K562 (cell line): Measurements from ENCODE around the gene AP1B1. TPM values are rescaled to one million over a fixed set of nuclear protein-coding genes. Genes with fewer than 3 reads are reported as not detected.

Experiments used
- ATAC-seq: fragments of 200-7000 bp; cut with Tn5 transposase; 3 replicates; pipeline ENCODE4 v1.9.1; 2020; ENCODE audit warnings: moderate library complexity
- BruUV-seq: library from RNA; stranded (reverse); fragments of 400-500 nt; replicated peaks from 2 replicates; lab custom pipeline; 2021; lab: Mats Ljungman, UMichigan
- CTCF ChIA-PET: fragments of 300-600 bp; formaldehyde crosslinking; extraction: SDS; loops from one replicate; lab custom pipeline; 2021; ENCODE audit warnings: low intra/inter-chr PET ratio; lab: Yijun Ruan, JAX
- POLR2A ChIA-PET: fragments of 300-600, 350-650 bp; sonication (Branson Sonifier 250); formaldehyde crosslinking; extraction: SDS; loops from one replicate; lab custom pipeline; 2021; ENCODE audit warnings: antibody characterized with exemption, inconsistent platforms; lab: Yijun Ruan, JAX
- DNase-seq, 4 experiments: peaks; one replicate each; pipeline versions ENCODE4 v3.0.0 to v3.0.0-alpha.2; 2011 to 2018; ENCODE audit warnings: low spot score in 3 of 4, mixed read lengths in 3 of 4; ENCODE audit errors: extremely low read depth in 1 of 4
- FAIRE-seq: peaks from 2 replicates; lab custom pipeline; 2011; peaks lifted over from hg19 to GRCh38; lab: Jason Lieb, UNC
- H2AFZ ChIP-seq: 2 replicates; pipeline ENCODE4 v1.6.0; 2011; ENCODE audit warnings: low read depth, low read length, control low read depth, inconsistent platforms
- H3K27ac ChIP-seq: fragments of 200-600 bp; 3 replicates; pipeline ENCODE4 v1.8.0; 2011; ENCODE audit warnings: low read depth, mild to moderate bottlenecking, control low read depth, inconsistent platforms, low read length, moderate library complexity, mixed read lengths; ENCODE audit errors: extremely low read depth
- H3K27me3 ChIP-seq, 2 experiments: fragments of 300-600 bp in 1 of 2; 2 replicates in 1 of 2; 3 replicates in 1 of 2; pipeline versions ENCODE4 v1.6.0 to v1.8.0; 2011; ENCODE audit warnings: inconsistent platforms in 2 of 2, low read length in 2 of 2, mild to moderate bottlenecking in 1 of 2, mixed read lengths in 1 of 2, moderate library complexity in 1 of 2; ENCODE audit not compliant: control insufficient read depth in 2 of 2, insufficient read depth in 2 of 2
- H3K36me3 ChIP-seq: fragments of 300-600 bp; 3 replicates; pipeline ENCODE4 v1.8.0; 2011; ENCODE audit warnings: mild to moderate bottlenecking, low read length, inconsistent platforms; ENCODE audit not compliant: control insufficient read depth, insufficient read depth
- H3K4me1 ChIP-seq, 2 experiments: fragments of 200-600 bp in 1 of 2; replicated peaks in 1 of 2; 2 replicates in 1 of 2; 3 replicates in 1 of 2; pipeline versions ENCODE4 v1.5.1 to v1.8.0; 2011; ENCODE audit warnings: inconsistent platforms in 2 of 2, low read length in 2 of 2, mild to moderate bottlenecking in 1 of 2, mixed read lengths in 1 of 2, moderate library complexity in 1 of 2; ENCODE audit not compliant: control insufficient read depth in 2 of 2, insufficient read depth in 2 of 2
- H3K4me2 ChIP-seq: 2 replicates; pipeline ENCODE4 v1.6.1; 2011; ENCODE audit warnings: low read length, control low read depth, inconsistent platforms, mixed read lengths; ENCODE audit not compliant: insufficient read depth
- H3K4me3 ChIP-seq: fragments of 200-600 bp; sonication (generic), shearing (Covaris generic); 2 replicates; pipeline ENCODE4 v1.5.1; 2016; ENCODE audit warnings: control low read depth, inconsistent platforms
- H3K79me2 ChIP-seq: fragments of 200-600 bp; 3 replicates; pipeline ENCODE4 v1.8.0; 2011; ENCODE audit warnings: low read length, inconsistent platforms; ENCODE audit not compliant: control insufficient read depth, insufficient read depth
- H3K9ac ChIP-seq, 2 experiments: 2 replicates each; pipeline versions ENCODE4 v1.6.0 to v1.6.1; 2011; ENCODE audit warnings: low read depth in 2 of 2, low read length in 2 of 2, control low read depth in 1 of 2, inconsistent platforms in 1 of 2, mild to moderate bottlenecking in 1 of 2, mixed read lengths in 1 of 2; ENCODE audit not compliant: insufficient read depth in 1 of 2
- H3K9me1 ChIP-seq: one replicate; pipeline ENCODE4 v1.6.0; 2011; ENCODE audit warnings: inconsistent platforms, mild to moderate bottlenecking, low read length, moderate library complexity; ENCODE audit not compliant: control insufficient read depth, insufficient read depth
- H3K9me3 ChIP-seq: replicated peaks from 2 replicates; pipeline ENCODE4 v1.5.1; 2011; ENCODE audit warnings: low read depth, low read length, inconsistent platforms; ENCODE audit not compliant: control insufficient read depth, insufficient read depth
- H4K20me1 ChIP-seq: replicated peaks from 2 replicates; pipeline ENCODE4 v1.6.1; 2011; ENCODE audit warnings: low read length, inconsistent platforms, mixed read lengths; ENCODE audit not compliant: control insufficient read depth, insufficient read depth
- ARHGAP35 ChIP-seq: fragments of 450-650 bp; IDR thresholded peaks from 2 replicates; pipeline ENCODE4 v1.6.1; 2018; ENCODE audit not compliant: partially characterized antibody
- ATF4 ChIP-seq: fragments of 450-650 bp; formaldehyde crosslinking; IDR thresholded peaks from 2 replicates; pipeline ENCODE4 v1.4.0; 2022; ENCODE audit warnings: mild to moderate bottlenecking, moderate library complexity
- CREBBP ChIP-seq: IDR thresholded peaks from one replicate; pipeline ENCODE4 v1.6.1; 2012; ENCODE audit warnings: low read depth, mild to moderate bottlenecking, control low read depth, inconsistent platforms, low read length
- EP400 ChIP-seq: fragments of 450-650 bp; IDR thresholded peaks from 2 replicates; pipeline ENCODE4 v1.6.1; 2017; ENCODE audit warnings: antibody characterized with exemption, mild to moderate bottlenecking, moderate library complexity
- EWSR1 ChIP-seq: fragments of 450-650 bp; IDR thresholded peaks from 2 replicates; pipeline ENCODE4 v1.6.1; 2018; ENCODE audit warnings: borderline replicate concordance, mild to moderate bottlenecking, low read depth, moderate library complexity; ENCODE audit not compliant: partially characterized antibody
- NKRF ChIP-seq: fragments of 450-650 bp; IDR thresholded peaks from 2 replicates; pipeline ENCODE4 v1.6.1; 2016; ENCODE audit warnings: borderline replicate concordance
- RAD51 ChIP-seq: fragments of 450-650 bp; IDR thresholded peaks from 2 replicates; pipeline ENCODE4 v1.7.1; 2016; ENCODE audit warnings: low read depth, mild to moderate bottlenecking, borderline replicate concordance
- ZNF274 ChIP-seq: IDR thresholded peaks from 2 replicates; pipeline ENCODE4 v1.6.1; 2011; ENCODE audit warnings: low read depth, mild to moderate bottlenecking, low read length, moderate library complexity, borderline replicate concordance
- ZNF77 ChIP-seq: fragments of 250-450 bp; sonication (Bioruptor Pico); IDR thresholded peaks from 2 replicates; pipeline ENCODE4 v1.5.0; 2020
- WGBS: fragments of 100-300 bp; shearing (Covaris generic); methylation state at CpG from one replicate; pipeline ENCODE4 v1.1.6; 2016; ENCODE audit warnings: low coverage, mixed read lengths; ENCODE audit not compliant: insufficient coverage; ENCODE audit errors: missing lambda C conversion rate; 5-methylcytosine and 5-hydroxymethylcytosine counted together
- in situ Hi-C: fragments of 300-500 bp; cut with MboI; formaldehyde crosslinking; loops from 4 replicates; pipeline ENCODE4 v1.15.0; 2018; ENCODE audit warnings: inconsistent platforms, mixed read lengths
- intact Hi-C: fragments of 100-400 bp; cut with micrococcal nuclease; formaldehyde crosslinking; loops from 2 replicates; pipeline ENCODE4 v1.14.2; 2022
- polyA plus RNA-seq, 8 experiments: library from polyadenylated mRNA; depleted of rRNA in 4 of 8; stranded (reverse) in 5 of 8; unstranded in 3 of 8; fragments of >200 nt; fragmentation: Nextera tagmentation in 2 of 8; fragmentation: Illumina TruSeq in 1 of 8; extraction: Ambion mirVana in 2 of 8; extraction: Trizol in 1 of 8; gene quantifications; 2 replicates each; pipeline versions ENCODE4 v1.2.1 to v1.2.3, GENCODE V29; 2011 to 2014; ENCODE audit warnings: inconsistent platforms in 1 of 8, missing spikeins in 1 of 8
- total RNA-seq, 7 experiments: library from RNA; depleted of rRNA in 6 of 7; stranded (reverse); fragments of >200 nt in 6 of 7; fragmentation: Illumina TruSeq in 2 of 7; extraction: Trizol in 2 of 7; gene quantifications; 2 replicates each; pipeline versions ENCODE4 v1.2.1 to v1.2.3, GENCODE V29; 2011 to 2021; ENCODE audit warnings: low replicate concordance in 1 of 7
- TF ChIP-seq, protein P1 (sequence below), 3 experiments: fragments of 200-800 bp in 1 of 3; fragments of 250-450 bp in 1 of 3; fragments of 450-650 bp in 1 of 3; sonication (Bioruptor Pico) in 1 of 3; sonication (Bioruptor generic) in 1 of 3; formaldehyde crosslinking in 1 of 3; IDR thresholded peaks; 2 replicates each; pipeline versions ENCODE4 v1.6.1 to v1.8.0; 2016 to 2022; ENCODE audit warnings: mild to moderate bottlenecking in 2 of 3, missing genetic modification characterization in 2 of 3, missing compliant biosample characterization in 1 of 3, moderate library complexity in 1 of 3
- TF ChIP-seq, protein P2 (sequence below): sonication (generic); formaldehyde crosslinking; IDR thresholded peaks from 2 replicates; pipeline ENCODE4 v1.9.0; 2022; ENCODE audit warnings: mild to moderate bottlenecking, missing genetic modification reagents

Gene AP1B1
- total and polyA plus RNA-seq, 9 of the 15 experiments (the other 6 are each of a cell fraction or from before 2014, with no cell fraction given): 1.2 to 60.9 (median 30.1) TPM

DNA sequence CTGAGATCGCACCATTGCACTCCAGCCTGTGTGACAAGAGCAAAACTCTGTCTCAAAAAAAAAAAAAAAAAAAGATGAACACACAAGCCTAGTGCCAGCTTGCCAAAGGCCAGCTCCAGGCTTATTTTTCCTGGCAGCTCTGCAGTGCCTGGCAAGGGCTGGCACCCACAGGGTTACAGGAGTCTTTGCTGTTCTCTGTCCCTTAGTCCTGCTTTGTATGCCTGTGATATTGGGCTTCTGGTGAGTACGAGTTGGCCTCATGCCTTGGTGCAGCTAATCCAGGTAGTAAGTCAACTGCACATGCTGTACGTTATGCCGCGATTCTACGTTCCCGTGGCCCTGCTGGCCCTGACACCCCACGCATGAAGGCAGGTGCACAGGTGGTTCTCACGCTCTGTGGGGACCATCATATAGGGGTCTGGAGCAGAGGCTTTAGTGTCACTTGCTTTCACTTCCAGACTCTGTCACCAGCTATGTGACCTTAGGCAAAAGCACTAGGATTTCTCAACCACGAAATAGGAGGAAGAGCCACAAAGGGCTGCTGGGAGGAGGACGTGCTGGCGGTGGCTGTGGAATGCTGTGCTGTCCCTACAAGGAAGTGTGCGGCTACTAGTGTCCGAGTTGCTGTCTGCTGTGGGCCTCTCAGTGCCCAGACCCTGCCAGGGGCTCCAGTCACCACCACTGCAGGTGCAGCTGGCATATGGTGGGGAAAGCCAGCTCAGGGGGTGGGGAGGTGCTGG is 51.4 kb downstream of the AP1B1 start:
- intact Hi-C loops: no loop called here
- H3K4me3 ChIP-seq: no peak overlapping the region
- H3K9me1 ChIP-seq: no peaks in the 10 kb centered on the region
- no peak overlapping the region for H3K9ac ChIP-seq
- FAIRE-seq (no peak), DNase-seq (no peak), ATAC-seq (no peak)
- ChIA-PET POLR2A (interaction anchor here (0.5 to 0.7 kb wide), 2 partner anchors 37 to 107 kb away, joined by 3 to 4 read pairs; no protein-coding TSS in a partner anchor), CTCF (no interaction called here)
- no peaks in the 10 kb centered on the region for H3K9me3 ChIP-seq
- BruUV-seq: no TSS peak
- in situ Hi-C loops: no loop called here
- H3K36me3 ChIP-seq: peaks cover 57% of the 10 kb centered on the region; the same call in 2 of the 3 replicates
- H3K27ac ChIP-seq: no peak overlapping the region
- no peaks in the 10 kb centered on the region for H3K79me2 ChIP-seq
- 86% methylated on average over 12 of the region's 14 CpGs for WGBS
- no peak overlapping the region for H3K4me2 ChIP-seq
- no peaks in the 10 kb centered on the region for H4K20me1 ChIP-seq
- H3K27me3 ChIP-seq: no peaks in the 10 kb centered on the region
- TF ChIP-seq, protein P1, sequence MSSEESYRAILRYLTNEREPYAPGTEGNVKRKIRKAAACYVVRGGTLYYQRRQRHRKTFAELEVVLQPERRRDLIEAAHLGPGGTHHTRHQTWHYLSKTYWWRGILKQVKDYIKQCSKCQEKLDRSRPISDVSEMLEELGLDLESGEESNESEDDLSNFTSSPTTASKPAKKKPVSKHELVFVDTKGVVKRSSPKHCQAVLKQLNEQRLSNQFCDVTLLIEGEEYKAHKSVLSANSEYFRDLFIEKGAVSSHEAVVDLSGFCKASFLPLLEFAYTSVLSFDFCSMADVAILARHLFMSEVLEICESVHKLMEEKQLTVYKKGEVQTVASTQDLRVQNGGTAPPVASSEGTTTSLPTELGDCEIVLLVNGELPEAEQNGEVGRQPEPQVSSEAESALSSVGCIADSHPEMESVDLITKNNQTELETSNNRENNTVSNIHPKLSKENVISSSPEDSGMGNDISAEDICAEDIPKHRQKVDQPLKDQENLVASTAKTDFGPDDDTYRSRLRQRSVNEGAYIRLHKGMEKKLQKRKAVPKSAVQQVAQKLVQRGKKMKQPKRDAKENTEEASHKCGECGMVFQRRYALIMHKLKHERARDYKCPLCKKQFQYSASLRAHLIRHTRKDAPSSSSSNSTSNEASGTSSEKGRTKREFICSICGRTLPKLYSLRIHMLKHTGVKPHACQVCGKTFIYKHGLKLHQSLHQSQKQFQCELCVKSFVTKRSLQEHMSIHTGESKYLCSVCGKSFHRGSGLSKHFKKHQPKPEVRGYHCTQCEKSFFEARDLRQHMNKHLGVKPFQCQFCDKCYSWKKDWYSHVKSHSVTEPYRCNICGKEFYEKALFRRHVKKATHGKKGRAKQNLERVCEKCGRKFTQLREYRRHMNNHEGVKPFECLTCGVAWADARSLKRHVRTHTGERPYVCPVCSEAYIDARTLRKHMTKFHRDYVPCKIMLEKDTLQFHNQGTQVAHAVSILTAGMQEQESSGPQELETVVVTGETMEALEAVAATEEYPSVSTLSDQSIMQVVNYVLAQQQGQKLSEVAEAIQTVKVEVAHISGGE (CRISPR knock-in tag; IDR thresholded peaks at IDR 0.05): no peak
- TF ChIP-seq CREBBP: no peak
- TF ChIP-seq RAD51: no peak
- TF ChIP-seq ARHGAP35: no peak
- TF ChIP-seq ZNF77 (CRISPR knock-in tag): no peak
- TF ChIP-seq ATF4 (CRISPR knock-in tag): no peak
- no peak for TF ChIP-seq NKRF
- no peak for TF ChIP-seq EP400
- no peak for TF ChIP-seq ZNF274
- no peak for TF ChIP-seq EWSR1
- TF ChIP-seq, protein P2, sequence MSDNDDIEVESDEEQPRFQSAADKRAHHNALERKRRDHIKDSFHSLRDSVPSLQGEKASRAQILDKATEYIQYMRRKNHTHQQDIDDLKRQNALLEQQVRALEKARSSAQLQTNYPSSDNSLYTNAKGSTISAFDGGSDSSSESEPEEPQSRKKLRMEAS (CRISPR knock-in tag): no peak
- peaks cover 0 to 2% of the 10 kb centered on the region in 2 experiments; a peak in 2 of 5 replicates for H3K4me1 ChIP-seq
- H2AFZ ChIP-seq: no peak overlapping the region
